HG02763 (cell line): ENCODE measurements around the gene WWTR1.

Experiments
- ATAC-seq: cut with Tn5 transposase; IDR thresholded peaks from one replicate; pipeline ENCODE4 v1.9.1; 2021; ENCODE audit warnings: mild to moderate bottlenecking, moderate library complexity; ENCODE audit not compliant: unreplicated experiment

The WWTR1 gene

GRCh38 chr3:149657926-149658743 lies at the start of gene WWTR1:
Gene WWTR1 (minus strand): TSS chr3:149658025. CDS start chr3:149657306, 719 bp downstream.
- peak; percentile 79 for ATAC-seq

DNA sequence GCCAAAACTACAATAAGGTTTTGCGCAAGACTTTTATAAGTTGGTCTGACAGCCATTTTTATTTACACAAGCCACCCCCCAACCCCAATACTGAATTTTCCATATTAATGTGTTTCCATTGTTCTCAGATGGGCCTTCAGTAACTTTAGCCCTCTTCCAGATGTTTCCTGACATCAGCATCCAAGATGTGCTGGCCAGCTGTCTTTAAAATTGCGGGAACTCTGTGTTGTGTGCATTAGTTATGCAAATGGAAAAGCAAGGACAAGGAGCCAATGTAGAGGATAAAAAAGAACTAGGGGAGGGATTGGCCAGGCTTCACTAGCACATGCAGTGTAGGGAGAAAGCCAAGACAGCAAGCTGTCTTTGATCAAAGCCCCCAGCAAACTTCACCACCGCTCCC lies 49.1 kb upstream of the WWTR1 start:
- no peak for ATAC-seq

DNA sequence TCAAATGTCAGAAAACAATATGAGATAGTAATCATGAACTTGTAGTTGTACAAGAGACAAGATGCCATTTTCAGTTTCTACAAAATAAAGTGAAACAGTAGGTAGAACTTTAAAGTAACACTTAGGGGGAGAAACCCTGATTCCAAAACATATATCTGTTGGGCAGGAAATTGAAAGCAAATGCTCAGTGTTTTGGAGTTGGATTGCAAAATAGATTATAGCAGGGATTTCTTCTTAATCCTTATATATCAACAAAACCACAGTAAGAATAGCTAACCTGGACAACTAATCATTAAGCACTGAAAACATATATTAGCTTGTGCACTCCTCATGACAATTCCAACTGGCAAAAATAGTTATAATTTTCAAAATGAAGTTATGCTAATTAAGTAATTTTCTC lies 47.6 kb upstream of the WWTR1 start:
- no peak for ATAC-seq

DNA sequence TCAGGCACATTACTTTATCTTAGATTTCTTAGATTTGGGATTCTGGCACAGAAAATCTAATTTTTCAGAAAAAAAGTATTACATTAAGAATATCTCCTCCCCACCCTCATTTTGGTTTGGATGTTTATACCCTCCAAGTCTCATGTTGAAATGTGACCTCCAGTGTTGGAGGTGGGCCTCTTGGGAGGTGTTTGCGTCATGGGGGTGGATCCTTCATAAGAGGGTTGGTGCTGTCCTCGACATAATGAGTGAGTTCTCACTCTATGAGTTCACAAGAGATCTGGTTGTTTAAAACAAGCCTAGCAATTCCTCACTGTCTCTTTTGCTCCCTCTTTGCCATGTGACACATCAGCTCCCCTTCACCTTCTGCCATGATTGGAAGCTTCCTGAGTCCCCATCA lies 45.6 kb upstream of the WWTR1 start:
- ATAC-seq, result no peak

- ATAC-seq, result no peak
Observed at GRCh38 chr3:149702691-149703441, 45.0 kb upstream of the WWTR1 start.

DNA sequence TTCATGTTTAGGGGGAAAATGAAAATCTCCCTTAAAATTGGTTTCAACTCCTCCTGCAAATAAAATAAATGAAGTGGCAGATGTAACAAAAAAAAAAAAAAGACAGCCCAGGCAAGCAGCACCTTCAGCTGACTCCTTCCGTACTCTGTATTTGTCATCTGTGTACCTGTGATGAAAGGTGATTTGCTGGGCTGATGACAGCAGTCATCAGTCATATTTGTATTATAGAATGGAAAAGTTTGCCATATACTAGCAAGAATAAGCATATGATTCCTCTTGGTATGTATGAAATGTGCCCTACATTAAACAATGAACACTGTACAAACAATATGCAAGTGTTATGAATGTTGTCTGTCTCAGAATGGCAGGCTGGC lies 44.1 kb upstream of the WWTR1 start:
- no peak for ATAC-seq

GRCh38 chr3:149701206-149701976 lies 43.6 kb upstream of the WWTR1 start:
- ATAC-seq, result no peak

DNA sequence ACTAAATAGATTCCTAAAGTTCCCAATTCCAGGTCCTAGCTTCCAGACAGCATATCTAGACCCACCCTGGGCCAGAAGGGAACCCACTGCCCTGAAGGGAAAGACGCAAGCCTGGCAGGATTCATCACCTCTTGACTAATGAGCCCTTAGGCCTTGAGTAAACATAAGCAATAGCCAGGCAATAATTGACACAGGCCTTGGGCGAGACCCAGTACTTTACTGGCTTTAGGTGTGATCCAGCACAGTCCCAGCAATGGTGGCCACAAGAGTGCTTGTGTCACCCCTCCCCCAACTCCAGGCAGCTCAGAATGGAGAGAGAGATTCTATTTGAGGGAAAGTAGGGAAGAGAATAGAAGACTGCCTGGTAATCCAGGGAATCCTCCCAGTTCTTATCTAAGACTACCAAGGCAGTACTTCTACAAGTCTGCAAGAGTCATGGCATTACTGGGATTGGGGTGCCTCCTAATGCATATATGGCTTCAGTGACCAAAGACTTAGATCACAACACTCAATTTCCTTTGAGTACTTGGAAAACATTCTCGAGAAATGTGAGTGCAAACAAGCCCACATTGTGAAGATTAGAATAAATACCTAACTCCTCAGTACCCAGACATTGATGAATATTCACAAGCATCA lies 30.4 kb upstream of the WWTR1 start:
- no peak for ATAC-seq

GRCh38 chr3:149686996-149687395 lies 29.2 kb upstream of the WWTR1 start:
- no peak for ATAC-seq

DNA sequence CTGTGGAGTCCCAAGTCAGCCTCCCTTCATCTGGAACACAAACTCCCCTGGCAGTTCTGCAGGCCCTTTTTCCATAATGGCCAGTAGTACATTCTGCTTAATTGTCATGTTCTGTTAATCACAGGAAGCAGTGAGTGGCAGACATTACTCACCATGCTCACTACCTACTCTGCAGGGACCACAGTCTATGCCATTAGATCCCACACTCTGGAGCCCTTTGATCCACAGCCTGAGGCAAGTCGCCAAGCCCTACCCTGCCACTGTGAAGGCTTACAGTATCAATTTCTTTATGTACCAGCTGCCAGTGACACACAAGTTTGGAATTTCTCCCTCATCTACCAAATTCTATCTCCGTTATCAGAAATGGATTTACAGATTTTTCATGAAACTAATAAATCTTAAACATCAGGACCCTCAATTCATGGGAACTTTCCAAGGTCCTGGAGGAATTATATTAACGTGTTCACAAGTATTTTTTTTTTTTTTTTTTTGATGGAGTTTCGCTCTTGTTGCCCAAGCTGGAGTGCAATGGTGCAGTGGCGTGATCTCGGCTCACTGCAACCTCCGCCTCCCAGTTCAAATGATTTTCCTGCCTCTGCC lies 20.6 kb upstream of the WWTR1 start:
- ATAC-seq, result no peak

DNA sequence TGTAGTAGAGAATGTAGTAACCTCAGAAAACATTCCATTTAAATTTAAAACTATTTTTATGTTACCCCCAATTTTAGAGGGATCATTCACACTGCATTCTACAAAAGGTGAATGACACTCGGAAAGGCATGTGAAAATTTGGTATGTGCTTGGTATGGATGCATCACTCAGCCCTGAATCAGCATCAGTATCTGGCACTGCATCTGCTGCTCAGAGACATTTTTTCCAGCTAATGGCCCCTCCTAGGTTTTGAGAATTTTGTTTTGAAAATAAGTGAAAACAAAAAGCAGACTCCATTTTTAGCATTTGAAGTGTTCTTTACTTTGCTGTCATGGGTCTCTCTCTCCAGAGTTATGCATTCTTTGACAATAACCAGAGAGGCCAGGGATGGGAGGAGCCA lies 15.6 kb upstream of the WWTR1 start:
- ATAC-seq, result no peak

DNA sequence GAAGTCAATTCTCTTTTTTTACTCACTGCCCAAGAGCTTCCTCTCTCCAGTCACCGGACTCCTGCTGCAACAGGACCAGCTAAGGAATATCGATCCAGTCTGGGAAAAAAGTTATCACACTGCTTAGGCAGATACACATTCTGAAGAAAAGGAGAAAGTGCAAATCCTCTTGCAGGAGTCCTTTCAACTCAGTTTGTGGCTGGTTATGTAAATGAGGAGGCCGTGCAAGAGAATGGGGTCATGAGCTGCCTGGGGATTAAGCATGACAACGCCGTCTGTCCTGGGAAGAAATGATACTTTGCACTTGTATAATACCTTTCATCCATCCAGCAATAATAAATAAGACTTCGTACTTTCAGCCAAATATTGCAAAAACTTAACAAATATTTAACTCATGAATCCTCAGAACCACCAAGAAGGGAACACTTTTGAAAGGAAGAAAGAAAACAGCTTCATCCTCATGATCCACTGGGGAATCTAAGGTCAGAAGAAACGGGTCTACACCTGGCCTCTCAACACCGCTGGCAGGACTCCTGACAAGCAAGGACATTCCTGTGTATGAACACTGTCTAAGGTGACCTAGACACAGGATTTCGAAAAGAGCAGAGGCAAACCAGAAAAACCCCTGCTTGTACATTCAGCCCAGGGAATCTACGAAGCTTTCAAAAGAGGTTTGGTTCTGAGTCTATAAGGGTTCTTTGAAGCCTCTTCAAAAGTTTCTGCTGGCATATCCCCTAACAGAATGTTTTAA lies 13.1 kb upstream of the WWTR1 start:
- no peak for ATAC-seq

GRCh38 chr3:149667576-149667975 lies 9.8 kb upstream of the WWTR1 start:
- ATAC-seq, result no peak

GRCh38 chr3:149663966-149664365 lies 6.1 kb upstream of the WWTR1 start:
- ATAC-seq, result no peak

DNA sequence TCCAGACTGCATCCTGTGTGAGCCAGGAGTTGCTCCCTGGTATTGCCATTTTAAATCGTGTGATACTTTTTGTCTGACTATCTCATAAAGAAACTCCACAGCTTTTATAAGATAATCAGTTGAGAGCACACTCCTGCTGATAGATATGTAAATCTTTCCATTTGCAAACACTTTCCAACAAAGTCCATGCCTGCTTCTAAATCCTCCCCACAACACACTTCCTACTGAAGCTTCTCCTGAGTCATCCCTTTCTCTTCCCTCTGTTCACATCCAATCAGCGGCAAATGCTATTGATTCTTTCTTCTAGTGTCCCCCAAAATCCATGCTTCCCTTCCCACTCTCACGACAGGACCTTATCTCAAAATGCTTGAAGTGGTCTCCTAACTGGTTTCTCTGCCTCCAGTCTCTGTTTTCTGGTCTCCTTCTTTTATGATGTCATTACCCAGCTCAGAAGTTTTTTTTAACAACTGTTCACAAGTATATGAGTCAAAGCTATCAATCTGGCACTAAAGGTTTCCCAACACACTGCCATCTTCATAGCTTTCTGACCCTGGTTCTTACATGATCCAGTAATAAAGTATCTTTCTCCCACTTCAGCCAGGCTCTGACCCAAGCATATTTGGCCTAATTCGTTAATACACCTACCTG lies 4.5 kb upstream of the WWTR1 start:
- no peak for ATAC-seq

- no peak for ATAC-seq
Observed at GRCh38 chr3:149660462-149660861, 2.6 kb upstream of the WWTR1 start.

- peak; percentile 8 for ATAC-seq
Observed at GRCh38 chr3:149658744-149659497, 1.1 kb upstream of the WWTR1 start.

- peak; percentile 31 for ATAC-seq
Observed at GRCh38 chr3:149657321-149657925, 402 bp downstream of the WWTR1 start.
